Nephron (organoid): ENCODE results near the gene ARHGAP6.

Experiments used
- H3K27ac Mint-ChIP-seq, 3 experiments: 2 replicates each; pipeline ENCODE4 v1.8.0; 2020; ENCODE audit warnings: mixed read lengths in 3 of 3, mild to moderate bottlenecking in 2 of 3, moderate library complexity in 1 of 3
- H3K27me3 Mint-ChIP-seq: 2 replicates; pipeline ENCODE4 v1.8.0; 2021; ENCODE audit warnings: low read depth, mild to moderate bottlenecking, moderate library complexity, mixed read lengths
- H3K36me3 Mint-ChIP-seq: 2 replicates; pipeline ENCODE4 v1.8.0; 2020; ENCODE audit warnings: low read depth, mixed read lengths
- H3K4me1 Mint-ChIP-seq: 2 replicates; pipeline ENCODE4 v1.8.0; 2020; ENCODE audit warnings: mixed read lengths
- H3K4me3 Mint-ChIP-seq, 3 experiments: 2 replicates each; pipeline ENCODE4 v1.8.0; 2020; ENCODE audit warnings: mild to moderate bottlenecking in 3 of 3, mixed read lengths in 3 of 3, moderate library complexity in 2 of 3
- H3K9me3 Mint-ChIP-seq: 2 replicates; pipeline ENCODE4 v1.8.0; 2020; ENCODE audit warnings: mixed read lengths
- TF ChIP-seq, protein P1 (sequence below), 3 experiments: fragments of 200-600 bp; sonication (generic); IDR thresholded peaks; one replicate each; pipeline ENCODE4 v1.5.0; 2021; ENCODE audit warnings: antibody characterized with exemption in 3 of 3; ENCODE audit not compliant: unreplicated experiment in 3 of 3

Gene ARHGAP6

DNA sequence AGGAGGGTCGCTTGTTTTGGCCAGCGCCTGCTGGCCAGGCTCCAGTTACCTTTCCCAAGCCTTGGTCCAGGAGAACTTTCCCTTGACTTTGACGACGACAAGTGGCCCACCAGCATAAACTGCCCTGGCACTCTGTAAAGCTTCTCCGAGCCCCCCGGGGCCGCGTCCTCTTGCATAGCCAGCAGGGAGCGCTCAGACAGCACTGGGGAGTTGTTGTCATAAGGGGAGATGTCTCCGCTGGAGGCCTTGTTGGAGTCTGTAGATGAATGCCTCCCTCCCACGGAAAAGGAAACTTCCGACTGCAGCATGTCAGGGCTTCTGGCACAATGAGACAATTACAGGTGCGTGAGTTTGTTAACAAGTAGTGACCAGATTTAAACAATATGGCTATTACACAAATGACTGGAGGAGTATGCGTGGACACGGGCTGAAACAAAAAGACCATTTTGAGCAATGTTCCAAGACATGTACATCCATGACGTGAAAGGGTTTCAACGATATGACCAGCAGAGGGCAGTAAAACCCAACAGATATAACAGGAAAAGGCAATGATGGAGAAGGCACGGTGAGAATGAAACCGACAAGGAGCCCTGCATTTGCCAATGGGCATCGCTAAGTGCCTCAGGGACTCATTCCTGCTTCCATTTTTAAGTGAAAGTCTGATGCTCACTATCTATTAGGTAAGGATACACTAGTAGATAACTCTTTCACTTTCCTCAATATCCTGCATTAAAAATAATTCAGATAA lies 521.6 kb downstream of the ARHGAP6 start:
- no peaks in the 10 kb centered on the region for H3K27me3 Mint-ChIP-seq
- peaks cover 5% of the 10 kb centered on the region for H3K4me1 Mint-ChIP-seq
- no peak overlapping the region for H3K27ac Mint-ChIP-seq
- TF ChIP-seq, protein P1, sequence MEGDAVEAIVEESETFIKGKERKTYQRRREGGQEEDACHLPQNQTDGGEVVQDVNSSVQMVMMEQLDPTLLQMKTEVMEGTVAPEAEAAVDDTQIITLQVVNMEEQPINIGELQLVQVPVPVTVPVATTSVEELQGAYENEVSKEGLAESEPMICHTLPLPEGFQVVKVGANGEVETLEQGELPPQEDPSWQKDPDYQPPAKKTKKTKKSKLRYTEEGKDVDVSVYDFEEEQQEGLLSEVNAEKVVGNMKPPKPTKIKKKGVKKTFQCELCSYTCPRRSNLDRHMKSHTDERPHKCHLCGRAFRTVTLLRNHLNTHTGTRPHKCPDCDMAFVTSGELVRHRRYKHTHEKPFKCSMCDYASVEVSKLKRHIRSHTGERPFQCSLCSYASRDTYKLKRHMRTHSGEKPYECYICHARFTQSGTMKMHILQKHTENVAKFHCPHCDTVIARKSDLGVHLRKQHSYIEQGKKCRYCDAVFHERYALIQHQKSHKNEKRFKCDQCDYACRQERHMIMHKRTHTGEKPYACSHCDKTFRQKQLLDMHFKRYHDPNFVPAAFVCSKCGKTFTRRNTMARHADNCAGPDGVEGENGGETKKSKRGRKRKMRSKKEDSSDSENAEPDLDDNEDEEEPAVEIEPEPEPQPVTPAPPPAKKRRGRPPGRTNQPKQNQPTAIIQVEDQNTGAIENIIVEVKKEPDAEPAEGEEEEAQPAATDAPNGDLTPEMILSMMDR (IDR thresholded peaks at IDR 0.05; ENCODE audit: unreplicated experiment in 3 of 3), result peak; percentile 47 to 65 (median 64)
- H3K4me3 Mint-ChIP-seq, result no peak overlapping the region
- no peaks in the 10 kb centered on the region for H3K36me3 Mint-ChIP-seq
- no peaks in the 10 kb centered on the region for H3K9me3 Mint-ChIP-seq

DNA sequence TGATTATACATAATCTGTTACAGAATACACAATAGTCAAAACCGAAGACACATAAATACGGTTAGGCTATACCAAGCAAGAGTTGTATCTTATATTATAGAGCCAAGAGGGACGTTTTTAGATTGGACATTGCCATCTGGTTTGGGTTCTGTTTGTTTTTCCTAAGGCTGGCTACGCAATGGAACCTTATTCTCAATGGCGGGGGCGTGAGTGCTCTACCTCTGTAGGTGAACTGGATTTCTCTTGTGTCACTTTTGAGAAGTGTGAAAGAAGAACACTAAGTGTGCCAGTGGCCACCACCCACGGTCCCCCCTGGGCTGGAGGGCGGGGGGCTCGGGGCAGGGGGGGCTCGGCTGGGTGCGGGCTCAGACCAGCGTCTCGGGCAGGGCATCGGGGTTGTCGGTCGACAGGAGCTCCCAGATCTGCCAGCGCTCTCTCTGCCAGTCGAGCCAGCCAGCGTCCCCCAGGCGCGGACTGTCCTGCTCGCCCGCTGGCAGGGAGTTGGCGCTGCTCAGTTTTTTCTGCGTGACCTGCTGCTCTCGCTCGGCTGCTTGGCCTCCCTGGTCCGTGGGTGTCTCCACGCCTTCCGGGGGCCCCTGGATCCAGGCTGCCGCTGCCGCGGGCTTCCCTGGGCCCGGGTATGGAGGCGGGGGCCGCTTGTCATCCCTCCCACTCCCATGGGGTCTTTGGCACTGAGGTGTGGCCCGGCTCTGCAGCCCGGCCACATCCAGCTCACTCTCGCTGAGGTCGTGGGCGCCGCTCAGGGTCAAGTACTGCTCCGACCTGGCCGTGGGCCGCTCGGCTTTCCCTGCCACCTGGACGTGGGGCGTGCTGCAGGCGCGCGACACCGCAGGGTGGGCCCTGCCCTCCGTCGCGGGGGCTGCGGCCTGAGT lies 527.0 kb downstream of the ARHGAP6 start:
- no peaks in the 10 kb centered on the region for H3K9me3 Mint-ChIP-seq
- TF ChIP-seq, protein P1 (IDR thresholded peaks at IDR 0.05; ENCODE audit: unreplicated experiment in 3 of 3), result no peak
- no peak overlapping the region for H3K4me3 Mint-ChIP-seq
- H3K4me1 Mint-ChIP-seq, result peaks cover 29% of the 10 kb centered on the region
- no peaks in the 10 kb centered on the region for H3K27me3 Mint-ChIP-seq
- H3K36me3 Mint-ChIP-seq, result no peaks in the 10 kb centered on the region
- no peak overlapping the region for H3K27ac Mint-ChIP-seq

DNA sequence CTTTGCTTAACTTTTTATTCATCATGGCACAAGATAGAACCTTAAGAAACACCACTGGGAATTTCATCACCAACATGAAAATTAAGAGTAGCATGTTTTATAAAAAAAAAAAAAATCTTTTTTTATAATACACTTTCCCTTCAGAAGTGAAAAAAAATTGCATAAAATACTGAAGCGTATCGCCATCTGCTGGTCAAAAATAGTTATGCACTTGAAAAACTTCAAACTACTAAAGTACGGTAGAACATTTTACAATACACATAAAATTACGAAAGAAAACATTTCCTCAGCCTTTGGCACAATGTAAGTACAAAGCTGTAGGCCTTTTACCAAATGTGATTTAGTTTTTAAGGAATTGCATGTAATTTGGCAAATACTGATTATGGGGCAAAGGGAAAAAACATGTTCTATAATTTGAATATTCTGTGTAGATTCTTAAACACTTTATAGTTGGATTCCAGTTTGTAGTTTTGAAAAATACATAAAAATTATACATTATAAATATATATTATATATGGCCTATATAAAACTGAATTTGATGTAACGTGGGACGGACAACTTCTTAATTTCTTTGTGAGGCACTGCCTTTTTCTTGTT lies 528.1 kb downstream of the ARHGAP6 start:
- H3K9me3 Mint-ChIP-seq, result no peaks in the 10 kb centered on the region
- TF ChIP-seq, protein P1 (IDR thresholded peaks at IDR 0.05; ENCODE audit: unreplicated experiment in 3 of 3), result peak; percentile 61 to 73 (median 71)
- H3K27ac Mint-ChIP-seq, result no peak overlapping the region
- H3K4me3 Mint-ChIP-seq, result no peak overlapping the region
- no peaks in the 10 kb centered on the region for H3K27me3 Mint-ChIP-seq
- peaks cover 29% of the 10 kb centered on the region for H3K4me1 Mint-ChIP-seq
- no peaks in the 10 kb centered on the region for H3K36me3 Mint-ChIP-seq

DNA sequence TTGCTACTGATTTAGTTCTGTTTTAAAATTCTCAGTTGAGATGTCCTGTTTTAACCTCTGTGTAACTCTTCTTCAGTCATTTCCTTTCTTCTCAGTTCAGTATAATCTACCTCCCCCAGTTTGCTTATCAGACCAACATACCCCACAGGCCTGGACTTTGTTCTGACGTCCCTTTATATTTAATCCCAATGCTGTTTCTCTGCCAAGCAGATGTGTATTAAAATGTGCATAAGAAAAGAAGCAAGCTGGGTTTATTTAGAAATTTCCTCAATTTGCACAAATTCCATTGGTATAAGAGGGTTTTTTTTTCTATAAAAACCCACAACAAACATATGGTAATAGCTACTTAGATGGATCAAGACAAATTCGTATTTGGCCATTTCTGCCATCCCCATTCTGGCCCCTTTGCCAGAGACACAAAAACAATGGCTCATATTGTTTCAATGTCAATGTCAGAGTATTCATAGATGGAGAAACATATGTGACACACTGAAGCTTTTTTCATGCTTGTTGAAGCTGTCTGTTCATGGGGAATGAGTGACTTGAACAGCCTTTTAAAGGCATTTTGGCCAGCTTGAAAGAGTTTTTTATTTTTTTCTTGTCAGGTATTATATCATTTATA lies 530.0 kb downstream of the ARHGAP6 start:
- Mint-ChIP-seq H3K4me1 (peaks cover 25% of the 10 kb centered on the region), H3K4me3 (no peak overlapping the region), H3K36me3 (no peaks in the 10 kb centered on the region), H3K27me3 (no peaks in the 10 kb centered on the region), H3K9me3 (no peaks in the 10 kb centered on the region), H3K27ac (peak overlapping the region in 2 of 3 experiments; percentile 12 to 38)
- TF ChIP-seq, protein P1 (IDR thresholded peaks at IDR 0.05; ENCODE audit: unreplicated experiment in 3 of 3), result no peak

DNA sequence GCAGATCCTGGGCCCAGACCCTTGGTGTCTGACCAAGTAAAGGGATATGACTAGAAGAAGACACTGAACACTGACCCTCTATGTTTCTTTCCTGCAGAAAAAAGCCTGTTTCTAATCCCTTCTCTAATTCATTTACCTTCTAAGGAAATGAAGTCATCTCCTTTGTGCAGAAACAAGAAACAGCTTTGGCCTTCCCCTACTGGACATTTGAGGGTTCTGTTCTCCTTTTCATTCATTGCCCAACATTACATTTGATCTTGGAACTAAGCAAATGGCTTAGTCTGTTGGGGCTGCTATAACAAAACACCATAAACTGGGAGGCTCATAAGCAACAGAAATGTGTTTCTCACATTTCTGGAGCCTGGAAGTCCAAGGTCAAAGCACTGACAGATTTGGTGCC lies 534.6 kb downstream of the ARHGAP6 start:
- peaks cover 12% of the 10 kb centered on the region for H3K4me1 Mint-ChIP-seq
- H3K36me3 Mint-ChIP-seq, result peaks cover 3% of the 10 kb centered on the region
- no peak overlapping the region for H3K27ac Mint-ChIP-seq

More for the DNA sequence above, 534.6 kb downstream of the ARHGAP6 start:
- TF ChIP-seq, protein P1 (IDR thresholded peaks at IDR 0.05; ENCODE audit: unreplicated experiment in 3 of 3), result no peak
- H3K9me3 Mint-ChIP-seq, result peaks cover 4% of the 10 kb centered on the region
- H3K27me3 Mint-ChIP-seq, result no peaks in the 10 kb centered on the region
- H3K4me3 Mint-ChIP-seq, result no peak overlapping the region
